Sigmoid colon (tissue), 4 donors: ENCODE measurements around the gene NRG4.

Source experiments
- CTCF ChIP-seq, 4 experiments: fragments of 450-650 bp in 3 of 4; fragments of 200-600 bp in 1 of 4; IDR thresholded peaks; one replicate each; pipeline ENCODE4 v1.5.1; 2016 to 2019; ENCODE audit warnings: antibody characterized with exemption in 4 of 4, mild to moderate bottlenecking in 3 of 4, moderate library complexity in 2 of 4
- EP300 ChIP-seq, 4 donors: sonication (generic); formaldehyde crosslinking; IDR thresholded peaks; one replicate each; pipeline ENCODE4 v1.6.1; 2017; ENCODE audit warnings: antibody characterized with exemption in 4 of 4
- POLR2A ChIP-seq, 2 donors: fragments of 450-650 bp; IDR thresholded peaks; one replicate each; pipeline ENCODE4 v1.6.1; 2016; ENCODE audit warnings: antibody characterized with exemption in 2 of 2, mild to moderate bottlenecking in 2 of 2, moderate library complexity in 2 of 2
- POLR2AphosphoS5 ChIP-seq, 4 donors: sonication (generic); formaldehyde crosslinking; IDR thresholded peaks; one replicate each; pipeline ENCODE4 v1.6.1; 2017; ENCODE audit warnings: antibody characterized with exemption in 4 of 4

- TF ChIP-seq POLR2A (IDR thresholded peaks at IDR 0.05) (no peak), CTCF (IDR thresholded peaks at IDR 0.05) (no peak), POLR2AphosphoS5 (IDR thresholded peaks at IDR 0.05) (no peak), EP300 (IDR thresholded peaks at IDR 0.05) (no peak)
Measured at GRCh38 chr15:75942464-75942863, 69.8 kb downstream of the NRG4 start.
